RWPE2 (cell line): Measurements from ENCODE around the gene PCAT6.
A peak's percentile ranks its signal among the peaks of the same experiment; 100 is the strongest.

ENCODE experiments used
- ATAC-seq: fragments of 200-7000 bp; cut with Tn5 transposase; 3 replicates; pipeline ENCODE4 v1.9.1; 2021; ENCODE audit warnings: low read depth
- DNase-seq: peaks from one replicate; pipeline ENCODE4 v3.0.0-alpha.2; 2020; ENCODE audit warnings: low spot score
- H3K27ac ChIP-seq: fragments of 450-650 bp; 2 replicates; pipeline ENCODE4 v1.5.1; 2017; ENCODE audit warnings: mild to moderate bottlenecking; ENCODE audit not compliant: poor library complexity, severe bottlenecking
- H3K27me3 ChIP-seq: fragments of 250-450 bp; sonication (Bioruptor Pico); 2 replicates; pipeline ENCODE4 v1.5.1; 2021; ENCODE audit warnings: mild to moderate bottlenecking, moderate library complexity; ENCODE audit not compliant: insufficient read depth, poor library complexity, severe bottlenecking
- H3K36me3 ChIP-seq: fragments of 250-450 bp; sonication (Bioruptor Pico); 2 replicates; pipeline ENCODE4 v1.5.1; 2020; ENCODE audit warnings: low read depth, mild to moderate bottlenecking, moderate library complexity
- H3K4me1 ChIP-seq: fragments of 250-450 bp; sonication (Bioruptor Pico); 2 replicates; pipeline ENCODE4 v1.5.1; 2021; ENCODE audit warnings: mild to moderate bottlenecking, moderate library complexity; ENCODE audit not compliant: insufficient read depth, poor library complexity, severe bottlenecking
- H3K4me3 ChIP-seq: fragments of 250-450 bp; sonication (Bioruptor Pico); 2 replicates; pipeline ENCODE4 v1.5.1; 2021; ENCODE audit warnings: mild to moderate bottlenecking, moderate library complexity; ENCODE audit not compliant: severe bottlenecking
- H3K9me3 ChIP-seq: fragments of 250-450 bp; sonication (Bioruptor Pico); 2 replicates; pipeline ENCODE4 v1.5.1; 2021; ENCODE audit warnings: mild to moderate bottlenecking, moderate library complexity; ENCODE audit not compliant: severe bottlenecking
- TF ChIP-seq, protein P1 (sequence below): fragments of 450-650 bp; IDR thresholded peaks from one replicate; pipeline ENCODE4 v1.5.1; 2017; ENCODE audit warnings: mild to moderate bottlenecking, moderate library complexity; ENCODE audit not compliant: poor library complexity, severe bottlenecking

The PCAT6 gene

DNA sequence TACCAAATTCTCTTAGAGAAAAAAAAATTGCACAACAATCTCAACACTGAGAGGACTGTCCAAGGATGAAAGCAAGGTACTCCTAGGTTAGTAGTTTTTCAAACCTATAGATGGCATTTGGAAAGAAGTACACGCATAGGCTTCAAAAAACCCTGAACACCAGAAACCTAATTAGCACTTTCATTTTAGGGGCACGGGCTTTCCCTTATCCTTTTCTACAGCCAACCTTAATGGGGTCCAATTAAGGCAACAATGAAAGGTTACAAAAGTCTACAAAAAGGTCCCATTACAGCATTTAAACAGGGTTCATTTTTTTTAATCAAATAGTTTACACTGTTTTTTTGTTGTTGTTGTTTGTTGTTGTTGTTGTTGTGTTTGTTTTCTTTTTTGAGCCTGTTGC is 8.7 kb upstream of the PCAT6 start:
- TF ChIP-seq, protein P1, sequence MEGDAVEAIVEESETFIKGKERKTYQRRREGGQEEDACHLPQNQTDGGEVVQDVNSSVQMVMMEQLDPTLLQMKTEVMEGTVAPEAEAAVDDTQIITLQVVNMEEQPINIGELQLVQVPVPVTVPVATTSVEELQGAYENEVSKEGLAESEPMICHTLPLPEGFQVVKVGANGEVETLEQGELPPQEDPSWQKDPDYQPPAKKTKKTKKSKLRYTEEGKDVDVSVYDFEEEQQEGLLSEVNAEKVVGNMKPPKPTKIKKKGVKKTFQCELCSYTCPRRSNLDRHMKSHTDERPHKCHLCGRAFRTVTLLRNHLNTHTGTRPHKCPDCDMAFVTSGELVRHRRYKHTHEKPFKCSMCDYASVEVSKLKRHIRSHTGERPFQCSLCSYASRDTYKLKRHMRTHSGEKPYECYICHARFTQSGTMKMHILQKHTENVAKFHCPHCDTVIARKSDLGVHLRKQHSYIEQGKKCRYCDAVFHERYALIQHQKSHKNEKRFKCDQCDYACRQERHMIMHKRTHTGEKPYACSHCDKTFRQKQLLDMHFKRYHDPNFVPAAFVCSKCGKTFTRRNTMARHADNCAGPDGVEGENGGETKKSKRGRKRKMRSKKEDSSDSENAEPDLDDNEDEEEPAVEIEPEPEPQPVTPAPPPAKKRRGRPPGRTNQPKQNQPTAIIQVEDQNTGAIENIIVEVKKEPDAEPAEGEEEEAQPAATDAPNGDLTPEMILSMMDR: no peak
- H3K36me3 ChIP-seq: peaks cover 3% of the 10 kb centered on the region; the same call in 1 of the 2 replicates
- no peaks in the 10 kb centered on the region for H3K27me3 ChIP-seq
- H3K4me1 ChIP-seq: peaks cover 33% of the 10 kb centered on the region
- ATAC-seq (no peak), DNase-seq (no peak)
- H3K27ac ChIP-seq: no peak overlapping the region
- no peak overlapping the region for H3K4me3 ChIP-seq
- H3K9me3 ChIP-seq: no peaks in the 10 kb centered on the region

DNA sequence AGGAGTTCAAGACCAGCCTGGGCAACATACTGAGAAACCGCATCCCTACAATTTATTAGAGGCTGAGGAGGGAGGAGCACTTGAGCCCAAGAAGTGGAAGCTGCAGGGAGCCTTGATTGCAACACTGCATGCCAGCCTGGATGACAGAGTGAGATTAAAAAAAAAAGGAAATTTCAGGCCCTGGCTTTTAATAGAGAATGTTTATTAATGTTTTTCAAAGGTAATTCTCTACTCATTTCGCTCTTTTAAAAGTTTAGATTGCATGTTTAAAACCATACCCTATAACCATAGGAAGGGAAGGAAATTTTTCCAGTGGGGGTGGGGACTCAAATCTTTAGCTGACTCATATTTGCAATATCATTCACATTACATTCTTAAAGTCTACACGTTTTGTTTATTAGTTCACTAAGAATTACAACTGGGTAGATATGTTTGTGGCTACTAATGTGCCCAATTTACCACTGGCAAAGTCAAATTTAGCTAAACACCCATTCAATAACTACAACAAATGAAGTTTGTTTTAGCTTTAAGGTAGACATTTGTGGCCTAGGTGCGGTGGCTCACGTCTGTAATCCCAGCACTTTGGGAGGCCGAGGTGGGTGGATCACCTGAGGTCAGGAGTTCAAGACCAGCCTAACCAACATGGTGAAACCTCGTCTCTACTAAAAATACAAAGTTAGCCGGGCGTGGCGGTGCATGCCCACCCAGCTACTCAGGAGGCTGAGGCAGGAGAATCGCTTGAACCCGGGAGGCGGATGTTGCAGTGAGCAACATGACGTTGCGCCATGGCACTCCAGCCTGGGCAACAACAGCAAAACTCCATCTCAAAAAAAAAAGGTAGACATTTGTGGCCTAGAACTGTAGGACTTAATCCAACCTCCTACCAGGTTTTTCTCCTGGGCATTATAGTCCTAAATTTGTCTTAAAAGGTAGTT is 7.5 kb upstream of the PCAT6 start:
- ATAC-seq (peak; percentile 24; the same call in 1 of the 3 replicates), DNase-seq (no peak)
- TF ChIP-seq, protein P1: no peak
- H3K36me3 ChIP-seq: peaks cover 3% of the 10 kb centered on the region; the same call in 1 of the 2 replicates
- H3K4me1 ChIP-seq: peaks cover 33% of the 10 kb centered on the region
- H3K9me3 ChIP-seq: no peaks in the 10 kb centered on the region
- H3K4me3 ChIP-seq: no peak overlapping the region
- H3K27me3 ChIP-seq: no peaks in the 10 kb centered on the region
- H3K27ac ChIP-seq: peak overlapping the region; percentile 80

DNA sequence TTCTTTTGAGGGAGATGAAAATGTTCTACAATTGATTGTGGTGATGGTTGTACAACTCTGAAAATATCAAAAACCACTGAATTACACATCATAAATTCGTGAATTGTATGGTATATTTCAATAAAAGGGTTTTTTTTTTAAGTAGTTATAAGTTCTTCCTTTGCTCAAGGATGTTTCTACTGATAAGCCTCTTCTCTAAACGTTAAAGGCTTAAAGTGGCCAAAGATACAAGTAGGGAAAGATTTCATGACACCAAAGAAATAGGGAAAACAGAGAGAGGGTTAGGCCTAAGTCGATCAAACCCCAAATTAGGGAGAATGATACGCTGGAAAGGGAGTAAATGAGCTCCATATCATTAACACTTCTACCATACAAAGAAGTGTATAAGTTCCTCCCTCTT is 6.6 kb upstream of the PCAT6 start:
- peaks cover 33% of the 10 kb centered on the region for H3K4me1 ChIP-seq
- H3K36me3 ChIP-seq: peaks cover 3% of the 10 kb centered on the region; the same call in 1 of the 2 replicates
- H3K4me3 ChIP-seq: no peak overlapping the region
- H3K27ac ChIP-seq: peak overlapping the region; percentile 80
- TF ChIP-seq, protein P1: no peak
- DNase-seq (no peak), ATAC-seq (no peak)
- H3K27me3 ChIP-seq: no peaks in the 10 kb centered on the region
- no peaks in the 10 kb centered on the region for H3K9me3 ChIP-seq

DNA sequence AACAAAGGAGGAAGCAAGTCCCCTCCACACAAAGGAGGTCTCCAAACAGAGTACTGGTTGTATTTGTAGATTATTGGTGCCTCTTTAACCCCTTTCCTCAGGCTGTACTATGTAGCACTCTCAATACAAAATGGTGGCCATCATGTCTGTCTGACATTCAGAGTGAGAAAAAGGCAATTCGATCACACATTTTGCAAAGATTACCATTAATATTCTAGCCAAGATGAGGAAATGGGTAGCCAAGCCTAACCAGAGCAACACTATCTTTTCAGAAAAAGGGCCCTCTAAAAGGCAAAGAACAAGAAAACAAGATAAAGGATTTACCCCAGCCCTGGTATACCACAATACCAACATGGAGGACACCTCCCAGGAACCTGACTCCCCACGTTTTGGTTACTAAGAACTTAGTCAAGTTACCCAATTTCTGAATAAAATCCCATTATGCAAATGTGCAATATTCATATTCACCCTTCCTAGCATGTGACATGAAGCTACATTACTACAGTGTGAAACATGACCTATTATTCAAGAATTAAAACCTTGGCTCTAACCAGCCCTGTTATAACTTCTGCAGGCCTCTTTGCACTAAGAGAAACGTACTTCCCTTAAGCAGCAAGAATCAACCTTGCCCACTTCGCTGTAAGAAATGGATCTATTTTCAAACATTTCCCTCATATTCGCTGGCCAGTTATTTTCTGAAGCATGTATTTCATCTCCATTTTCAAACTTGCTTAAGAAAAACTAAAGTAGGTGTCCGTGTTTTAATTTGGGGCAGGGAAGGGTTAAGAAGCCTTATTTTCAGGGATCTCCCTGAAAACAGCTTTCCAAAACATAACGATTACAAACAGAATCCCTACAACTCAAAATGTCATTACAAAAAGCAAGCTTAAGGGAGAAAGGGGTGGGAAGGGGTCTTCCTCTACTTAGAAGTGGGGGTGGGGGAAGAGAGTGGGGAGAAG is 4.6 kb upstream of the PCAT6 start:
- H3K9me3 ChIP-seq: no peaks in the 10 kb centered on the region
- ATAC-seq: no peak
- no peak for DNase-seq
- H3K4me3 ChIP-seq: peak overlapping the region; percentile 72
- H3K36me3 ChIP-seq: no peaks in the 10 kb centered on the region; the same call in 1 of the 2 replicates
- peaks cover 33% of the 10 kb centered on the region for H3K4me1 ChIP-seq
- H3K27ac ChIP-seq: peak overlapping the region; percentile 80
- no peaks in the 10 kb centered on the region for H3K27me3 ChIP-seq
- TF ChIP-seq, protein P1: no peak
